HL-60/S4 (cell line): ENCODE results near the gene PPP6C.
"Not testable (repeated sequence)": the region's sequence is repeated elsewhere in the genome, so short reads cannot be mapped to it uniquely, and the experiment has no call there.

Experiments
- in situ Hi-C: fragments of 300-500 bp; cut with MboI; formaldehyde crosslinking; loops from 2 replicates; pipeline ENCODE4 v1.14.3; 2022; ENCODE audit warnings: low sequenced_read_pairs

PPP6C gene

DNA sequence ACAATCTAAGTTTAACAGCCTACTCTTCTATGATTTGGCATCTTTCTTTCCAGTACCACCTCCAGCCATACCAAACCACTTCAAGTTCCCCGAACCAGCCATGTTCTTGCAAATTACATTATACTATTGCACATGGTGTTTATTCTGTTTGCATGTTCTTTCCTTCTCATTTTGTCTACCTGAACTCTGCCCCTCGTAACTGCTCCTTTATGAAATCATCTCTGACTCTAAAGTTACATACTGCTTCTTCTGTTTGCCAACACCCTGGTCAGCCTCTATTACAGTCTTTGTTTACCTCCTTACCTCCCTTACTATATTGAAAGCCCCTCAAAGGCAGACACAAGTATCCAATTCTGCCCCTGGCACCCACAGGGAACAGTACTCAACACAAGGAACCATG, 6.0 kb downstream of the PPP6C start:
- in situ Hi-C loops = no loop called here

DNA sequence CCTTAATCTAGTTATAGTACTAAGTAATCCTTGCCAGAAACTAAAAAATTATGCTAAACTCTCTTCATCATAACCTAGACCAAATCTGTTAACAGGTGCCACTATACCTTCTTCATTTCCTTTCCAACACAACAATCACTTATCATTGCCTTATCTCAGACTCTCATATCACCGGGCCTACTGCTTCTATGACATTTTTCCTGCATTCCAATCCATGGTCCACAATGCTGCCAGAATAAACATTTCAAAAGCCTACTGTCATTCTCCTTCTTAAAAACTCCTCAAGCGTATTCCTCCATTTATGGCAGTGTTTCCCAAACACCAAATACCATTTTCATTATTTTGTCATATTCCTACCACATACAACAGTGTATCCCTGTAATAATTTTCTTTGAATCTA, 6.5 kb downstream of the PPP6C start:
- in situ Hi-C loops = no loop called here

DNA sequence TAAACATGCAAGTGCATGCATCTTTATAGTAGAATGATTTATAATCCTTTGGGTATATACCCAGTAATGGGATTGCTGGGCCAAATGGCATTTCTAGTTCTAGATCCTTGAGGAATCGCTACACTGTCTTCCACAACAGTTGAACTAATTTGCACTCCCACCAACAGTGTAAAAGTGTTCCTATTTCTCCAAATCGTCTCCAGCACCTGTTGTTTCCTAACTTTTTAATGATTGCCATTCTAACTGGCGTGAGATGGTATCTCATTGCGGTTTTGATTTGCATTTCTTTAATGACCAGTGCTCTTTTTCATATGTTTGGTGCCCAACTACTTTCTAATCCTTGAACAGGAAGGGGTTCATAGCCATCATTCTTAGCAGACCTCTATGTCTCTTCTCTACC, 7.8 kb downstream of the PPP6C start:
- in situ Hi-C loops = not testable (repeated sequence)

DNA sequence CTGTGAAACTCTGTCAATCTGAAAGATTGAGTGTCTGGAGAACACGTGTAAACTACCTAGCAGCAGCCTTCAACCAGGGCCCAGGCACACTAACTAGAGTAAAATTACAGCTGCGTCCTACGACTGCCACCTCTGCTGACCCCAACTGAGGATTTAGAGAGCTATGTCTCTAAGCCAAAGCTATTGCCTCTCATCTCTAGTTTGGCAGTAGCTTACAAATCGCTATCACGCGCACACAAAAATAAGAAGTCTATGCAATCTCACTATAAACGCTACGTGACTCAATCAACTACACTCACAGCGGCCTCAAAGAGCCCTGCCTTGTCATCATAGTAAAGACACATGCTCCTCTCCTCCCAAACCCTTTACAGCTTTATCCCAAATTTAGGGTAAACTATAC, 8.7 kb downstream of the PPP6C start:
- in situ Hi-C loops = no loop called here

DNA sequence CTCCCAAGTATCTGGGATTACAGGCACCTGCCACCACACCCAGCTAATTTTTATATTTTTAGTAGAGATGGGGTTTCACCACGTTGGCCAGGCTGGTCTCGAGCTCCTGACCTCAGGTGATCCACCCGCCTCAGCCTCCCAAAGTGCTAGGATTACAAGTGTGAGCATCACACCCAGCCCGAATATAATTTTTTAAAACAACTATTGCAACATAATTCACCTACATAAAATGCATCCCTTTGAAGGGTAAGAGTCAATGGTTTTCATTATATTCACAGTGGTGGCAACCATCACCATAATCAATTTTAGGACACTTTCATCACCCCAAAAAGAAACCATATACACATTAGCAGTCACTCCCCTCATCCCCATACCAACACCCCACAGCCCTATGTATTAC, 9.8 kb downstream of the PPP6C start:
- in situ Hi-C loops = not testable (repeated sequence)

DNA sequence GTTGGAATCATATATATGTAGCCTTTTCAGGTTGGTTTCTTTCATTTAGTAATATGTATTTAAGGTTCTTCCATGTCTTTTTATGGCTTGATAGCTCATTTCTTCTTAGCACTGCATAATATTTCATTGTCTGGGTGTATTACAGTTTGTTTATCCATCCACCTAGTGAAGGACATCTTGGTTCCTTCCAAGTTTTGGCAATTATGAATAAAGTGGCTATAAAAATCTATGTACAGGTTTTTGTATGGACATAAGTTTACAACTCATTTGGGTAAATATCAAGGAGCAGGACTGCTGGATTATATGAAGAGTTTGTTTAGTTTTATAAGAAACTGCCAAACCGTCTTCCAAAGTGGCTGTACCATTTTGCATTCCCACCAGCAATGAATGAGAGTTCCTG, 11.7 kb downstream of the PPP6C start:
- in situ Hi-C loops = no loop called here

DNA sequence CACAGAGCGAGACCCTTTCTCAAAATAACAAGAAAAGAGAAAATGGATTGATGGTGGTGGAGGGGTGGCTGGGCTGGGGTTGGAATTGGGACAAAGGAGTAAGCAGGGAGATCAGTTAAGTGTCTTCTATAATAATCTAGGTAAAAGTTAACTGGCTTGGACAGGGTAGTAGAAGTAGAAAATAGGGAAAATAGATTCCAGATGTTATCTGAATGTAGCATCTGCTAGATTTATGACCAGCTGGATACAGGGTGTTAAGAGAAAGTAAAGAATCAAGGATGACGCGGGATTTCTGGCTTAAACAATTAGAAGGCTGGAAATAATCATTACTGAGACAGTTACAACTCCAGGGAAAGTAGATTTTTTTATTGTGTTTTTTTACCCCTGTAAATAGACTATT, 13.0 kb downstream of the PPP6C start:
- in situ Hi-C loops = no loop called here

DNA sequence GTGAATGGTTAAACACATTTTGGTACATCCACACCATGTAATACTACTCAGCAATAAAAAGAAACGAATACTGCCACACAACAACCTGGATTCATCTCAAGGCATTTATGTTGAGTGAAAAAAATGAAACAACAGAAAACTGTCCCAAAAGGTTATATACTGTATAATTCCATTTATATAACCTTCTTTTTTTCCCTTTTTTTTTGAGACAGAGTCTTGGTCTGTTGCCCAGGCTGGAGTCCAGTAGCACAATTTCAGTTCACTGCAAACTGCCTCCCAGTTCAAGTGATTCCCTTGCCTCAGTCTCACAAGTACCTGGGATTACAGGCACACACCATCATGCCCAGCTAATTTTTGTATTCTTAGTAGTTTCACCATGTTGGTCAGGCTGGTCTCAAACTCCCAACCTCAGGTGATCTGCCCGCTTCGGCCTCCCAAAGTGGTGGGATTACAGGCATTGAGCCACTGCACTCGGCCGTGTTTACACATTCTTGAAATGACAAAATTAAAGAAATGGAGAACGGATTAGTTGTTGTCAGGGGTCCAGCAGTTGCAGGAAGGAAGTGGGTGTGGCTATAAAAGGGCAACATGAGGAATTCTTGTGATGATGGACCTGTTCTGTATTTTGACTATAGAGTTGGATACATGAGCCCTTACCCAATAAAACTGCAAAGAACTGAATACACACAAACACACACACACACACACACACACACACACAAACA, 17.4 kb downstream of the PPP6C start:
- in situ Hi-C loops = no loop called here

DNA sequence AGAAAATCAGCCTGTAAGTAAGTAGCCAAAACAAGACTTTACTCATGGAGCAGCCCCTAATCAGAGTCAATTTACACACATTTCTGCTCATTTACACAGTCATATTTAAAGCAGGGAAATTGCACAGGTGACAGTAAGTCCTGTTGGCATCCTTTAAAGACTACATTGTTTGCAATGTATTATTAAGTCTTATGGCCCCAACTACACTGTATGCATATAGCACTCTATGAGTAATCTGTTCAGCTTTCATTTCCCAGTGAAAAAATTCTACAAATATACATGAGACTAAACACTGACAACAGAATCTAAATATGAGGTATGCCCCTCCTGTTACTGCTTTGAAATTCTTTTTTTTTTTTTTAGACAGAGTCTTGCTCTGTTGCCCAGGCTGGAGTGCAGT, 19.7 kb downstream of the PPP6C start:
- in situ Hi-C loops = no loop called here

DNA sequence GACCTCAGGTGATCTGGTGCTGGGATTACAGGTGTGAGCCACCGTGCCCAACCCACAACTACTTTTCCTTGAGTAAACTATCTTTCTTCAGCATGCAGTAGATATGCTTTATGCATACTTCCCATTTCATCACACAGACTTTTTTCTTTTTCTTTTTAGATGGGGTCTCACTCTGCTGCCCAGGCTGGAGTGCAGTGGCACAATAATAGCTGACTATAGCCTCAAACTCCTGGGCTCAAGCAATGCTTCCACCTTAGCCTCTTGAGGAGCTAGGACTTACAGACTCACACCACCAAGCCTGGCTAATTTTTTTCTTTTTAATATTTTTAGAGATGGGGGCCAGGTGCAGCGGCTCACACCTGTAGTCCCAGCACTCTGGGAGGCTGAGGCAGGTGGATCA, 22.8 kb downstream of the PPP6C start:
- in situ Hi-C loops = no loop called here

DNA sequence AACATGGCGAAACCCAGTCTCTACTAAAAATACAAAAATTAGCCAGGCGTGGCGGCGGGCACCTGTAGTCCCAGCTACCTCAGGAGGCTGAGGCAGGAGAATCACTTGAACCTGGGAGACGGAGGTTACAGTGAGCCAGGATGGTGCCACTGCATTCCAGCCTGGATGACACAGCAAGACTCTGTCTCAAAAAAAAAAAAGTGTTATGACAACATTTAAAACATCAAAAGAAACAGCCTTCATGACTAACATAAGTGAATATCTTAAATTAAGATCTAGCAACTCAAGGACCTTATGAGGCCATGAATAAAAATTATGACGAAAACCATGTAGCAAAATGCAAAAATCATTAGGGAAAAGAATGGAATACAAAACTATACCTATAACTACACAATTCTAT, 26.7 kb downstream of the PPP6C start:
- in situ Hi-C loops = not testable (repeated sequence)

DNA sequence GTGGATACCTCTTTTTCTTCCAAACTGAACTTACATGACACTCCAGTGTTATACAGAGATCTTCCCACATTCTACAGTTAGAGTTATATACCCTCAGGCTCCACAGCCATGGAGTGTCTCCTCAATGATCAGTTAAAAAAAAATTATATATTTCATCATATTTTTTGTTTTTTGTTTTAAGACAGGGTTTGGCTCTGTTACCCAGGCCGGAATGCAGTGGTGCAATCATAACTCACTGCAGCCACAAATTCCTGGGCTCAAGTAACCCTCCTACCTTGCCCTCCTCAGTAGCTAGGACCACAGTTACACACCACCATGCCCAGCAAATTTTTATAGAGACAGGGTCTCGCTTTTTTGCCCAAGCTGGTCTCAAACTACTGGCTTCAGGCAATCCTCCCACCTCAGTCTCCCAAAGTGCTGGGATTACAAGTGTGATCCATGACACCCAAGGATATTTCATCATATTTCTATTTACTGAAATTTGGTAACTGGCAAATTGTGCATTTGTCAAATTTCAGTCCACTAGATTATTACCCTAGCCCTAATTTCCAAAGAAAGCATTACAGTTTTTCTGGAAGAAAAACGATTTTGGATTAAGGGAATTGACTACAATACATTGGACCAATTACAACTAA, 28.2 kb downstream of the PPP6C start:
- in situ Hi-C loops = no loop called here

DNA sequence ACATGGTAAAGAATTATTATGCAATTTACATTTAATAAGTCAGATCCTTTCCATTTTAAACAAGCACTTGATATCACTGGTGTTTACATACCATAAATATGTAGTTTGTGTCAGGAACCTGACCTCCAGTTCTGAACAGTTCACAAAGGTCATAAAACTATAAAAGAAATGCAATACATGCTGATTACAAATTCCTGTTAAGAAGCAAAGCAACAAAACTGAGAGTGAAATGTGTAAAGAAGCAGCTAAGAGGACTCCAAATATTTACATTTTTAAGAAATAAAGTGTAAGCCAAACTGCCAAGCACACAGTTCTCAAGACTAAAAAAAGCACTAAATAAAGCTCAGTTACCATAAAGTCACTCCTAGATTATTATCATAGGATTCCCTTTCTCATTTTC, 28.9 kb downstream of the PPP6C start:
- in situ Hi-C loops = no loop called here

DNA sequence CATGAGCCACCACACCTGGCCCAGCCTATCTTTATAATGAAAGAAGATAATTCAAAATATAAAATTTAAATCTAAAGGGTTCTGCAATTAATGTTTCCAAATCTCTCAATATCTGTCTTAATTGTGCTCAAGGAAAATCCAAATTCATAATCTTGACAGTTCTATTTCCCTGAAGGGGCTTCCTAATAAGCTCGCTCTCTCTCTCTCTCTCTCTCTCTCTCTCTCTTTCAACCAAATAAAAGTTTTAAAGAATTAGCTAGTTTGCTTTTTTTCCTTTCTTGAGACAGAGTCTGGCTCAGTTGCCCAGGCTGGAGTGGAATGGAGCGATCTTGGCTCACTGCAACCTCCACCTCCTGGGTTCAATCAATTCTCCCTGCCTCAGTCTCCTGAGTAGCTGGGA, 33.1 kb downstream of the PPP6C start:
- in situ Hi-C loops = no loop called here

DNA sequence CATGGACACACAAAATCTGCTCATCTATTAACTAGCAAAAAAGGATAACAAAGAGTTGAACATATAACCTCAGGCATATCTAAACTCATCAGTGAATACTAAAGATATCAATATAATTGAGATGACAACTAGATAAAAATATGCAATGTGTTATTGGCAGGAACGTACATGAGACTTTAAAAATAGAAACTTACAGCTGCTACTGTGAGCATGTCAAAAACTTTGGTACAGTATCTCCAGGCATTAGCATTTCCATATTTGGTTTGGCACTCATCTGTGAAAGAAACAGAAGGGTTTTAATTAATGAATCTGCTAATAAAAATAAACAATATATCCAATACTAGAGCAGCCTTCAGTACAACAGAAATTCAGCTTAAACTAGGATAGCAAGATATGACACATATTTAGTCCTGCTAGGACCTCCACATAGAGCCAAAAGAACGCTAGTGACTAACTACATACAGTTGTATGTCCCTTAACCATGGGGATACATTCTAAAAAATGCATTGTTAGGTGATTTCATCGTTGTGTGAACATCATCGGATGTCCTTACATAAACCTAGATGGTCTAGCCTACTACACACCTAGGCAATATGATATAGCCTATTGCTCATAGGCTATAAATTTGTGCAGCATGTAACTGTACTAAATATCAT, 35.8 kb downstream of the PPP6C start:
- in situ Hi-C loops = no loop called here

DNA sequence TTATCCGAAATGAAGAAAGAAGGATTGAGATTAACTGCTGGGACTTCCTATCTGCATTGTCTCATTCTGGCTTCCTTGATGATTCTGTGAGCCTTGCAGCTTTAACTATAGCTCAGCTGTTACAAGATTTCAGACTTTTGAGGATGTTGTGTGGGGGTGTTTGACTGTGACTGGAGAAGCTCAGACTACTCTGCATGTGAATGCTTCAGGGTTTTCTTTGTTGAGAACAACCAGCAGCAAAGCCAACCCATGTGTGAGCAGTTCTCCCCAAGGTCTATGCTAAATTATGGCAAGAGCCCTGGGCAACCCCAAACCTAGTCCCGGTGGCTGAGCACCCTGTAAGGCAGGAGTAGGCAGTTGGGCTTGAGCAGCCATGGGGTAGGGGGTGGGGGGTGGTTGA, 37.9 kb downstream of the PPP6C start:
- in situ Hi-C loops = no loop called here

DNA sequence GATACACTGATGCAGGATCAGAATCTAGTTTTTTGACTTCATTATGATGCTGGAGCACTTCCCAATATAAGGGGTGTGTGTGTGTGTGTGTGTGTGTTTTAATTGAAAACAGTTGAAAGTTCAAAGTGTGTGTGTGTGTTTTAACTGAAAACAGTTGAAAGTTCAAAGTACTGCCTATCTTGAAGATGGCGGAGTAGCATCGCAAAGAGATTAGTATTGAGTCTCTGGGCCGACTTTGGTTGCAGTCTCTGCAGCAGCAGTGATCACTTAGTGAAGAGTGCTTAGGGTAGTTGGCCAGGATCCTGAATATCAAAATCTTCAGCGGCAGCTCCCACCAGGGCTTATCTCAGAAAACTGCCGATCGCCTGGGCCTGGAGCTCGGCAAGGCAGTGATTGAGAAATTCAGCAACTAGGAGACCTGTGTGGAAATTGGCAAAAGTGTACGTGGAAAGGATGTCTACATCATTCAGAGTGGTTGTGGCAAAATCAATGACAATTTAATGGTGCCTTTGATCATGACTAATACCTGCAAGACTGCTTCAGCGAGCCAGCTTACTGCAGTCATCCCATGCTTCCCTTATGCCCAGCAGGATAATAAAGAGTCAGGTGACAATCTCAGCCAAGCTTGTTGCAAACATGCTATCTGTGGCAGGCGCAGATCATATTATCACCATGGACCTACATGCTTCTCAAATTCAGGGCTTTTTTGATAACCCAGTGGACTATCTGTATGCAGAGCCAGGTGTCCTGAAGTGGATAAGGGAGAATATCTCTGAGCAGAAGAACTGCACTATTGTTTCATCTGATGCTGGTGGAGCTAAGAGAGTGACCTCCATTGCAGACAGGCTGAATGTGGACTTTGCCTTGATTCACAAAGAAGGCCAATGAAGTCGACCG, 39.0 kb downstream of the PPP6C start:
- in situ Hi-C loops = no loop called here

DNA sequence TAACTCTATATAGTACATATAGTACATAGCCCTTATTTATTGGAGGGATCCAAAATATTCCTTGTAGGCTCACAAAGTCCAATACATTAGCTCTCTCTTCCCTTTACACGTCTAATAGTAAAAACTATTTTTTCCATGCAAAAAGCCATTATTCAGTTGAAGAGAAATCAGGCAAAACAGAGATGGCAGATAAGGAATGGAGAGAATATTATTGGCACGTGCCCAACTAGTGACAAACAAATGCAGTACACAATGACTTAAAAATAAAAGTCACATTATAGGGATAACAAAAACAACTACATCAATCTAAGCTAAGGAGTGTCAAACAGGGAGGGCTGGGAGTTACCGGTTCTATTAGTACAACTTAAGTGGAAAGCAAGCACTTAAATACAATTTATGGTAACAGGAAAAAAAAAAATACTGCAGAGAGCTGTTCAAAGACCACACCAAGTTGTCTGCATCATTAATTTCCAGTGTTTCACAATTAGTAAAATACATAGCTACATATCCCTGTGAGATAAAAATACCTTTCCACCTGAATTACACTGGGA, 42.1 kb downstream of the PPP6C start:
- in situ Hi-C loops = no loop called here

DNA sequence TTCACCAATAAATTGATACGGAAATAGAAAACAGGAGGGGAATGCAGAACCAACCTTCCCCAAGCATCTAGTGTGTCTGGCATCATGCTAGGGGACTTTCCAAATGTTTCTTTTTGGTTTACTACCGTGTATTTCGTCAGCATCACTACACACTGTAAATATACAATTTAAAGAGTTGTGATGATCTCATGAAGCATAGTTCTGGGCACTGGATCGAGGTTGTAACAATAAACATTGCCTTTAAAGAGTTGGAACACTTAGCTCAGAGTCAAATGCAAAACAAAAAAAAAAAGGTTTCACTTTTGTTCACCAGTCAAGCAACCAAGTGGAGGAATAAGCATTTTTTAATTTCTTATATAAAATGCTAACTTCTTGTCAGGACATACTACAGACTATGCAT, 43.4 kb downstream of the PPP6C start:
- in situ Hi-C loops = no loop called here

DNA sequence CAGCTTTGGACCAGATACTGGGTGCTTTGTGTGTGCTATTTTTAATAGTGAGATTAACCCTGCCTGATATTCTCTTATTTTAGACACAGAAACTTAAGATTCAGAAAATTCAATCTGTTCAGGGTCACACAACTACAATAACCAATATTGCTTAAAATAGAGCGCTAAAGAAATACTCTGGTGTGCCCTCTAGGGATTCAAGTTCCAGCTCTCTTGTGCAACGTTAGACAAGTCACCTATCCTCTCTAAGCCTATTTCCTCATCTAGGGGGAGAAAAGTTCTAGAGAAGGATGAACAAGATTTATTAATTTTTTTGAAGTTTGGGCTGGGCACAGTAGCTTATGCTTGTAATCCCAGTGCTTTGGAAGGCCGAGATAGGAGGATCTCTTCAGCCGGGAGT, 44.2 kb downstream of the PPP6C start:
- in situ Hi-C loops = no loop called here
